DMS153 treated with DMSO at 0.1 percent for 48 hours (cell line): Measurements from ENCODE around the gene RAB10.
"Not testable (repeated sequence)": the region's sequence is repeated elsewhere in the genome, so short reads cannot be mapped to it uniquely, and the experiment has no call there.

Experiments
- DNase-seq: peaks from one replicate; lab custom pipeline; 2025; ENCODE audit not compliant: unreplicated experiment; lab: John Stamatoyannopoulos, UW

The RAB10 gene

GRCh38 chr2:26054598-26055348 lies 20.9 kb downstream of the RAB10 start:
- DNase-seq: no peak

- DNase-seq: no peak
These were observed 24.5 kb downstream of the RAB10 start for GRCh38 chr2:26058390-26058789.

- no peak for DNase-seq
These were observed 25.7 kb downstream of the RAB10 start for GRCh38 chr2:26059542-26059941.

- DNase-seq: no peak
These were observed 27.7 kb downstream of the RAB10 start for GRCh38 chr2:26061539-26061938.

GRCh38 chr2:26064846-26065245 lies 31.0 kb downstream of the RAB10 start:
- DNase-seq: no peak

- no peak for DNase-seq
These were observed 33.5 kb downstream of the RAB10 start for GRCh38 chr2:26067186-26067974.

- no peak for DNase-seq
These were observed 34.2 kb downstream of the RAB10 start for GRCh38 chr2:26067980-26068507.

- no peak for DNase-seq
These were observed 34.9 kb downstream of the RAB10 start for GRCh38 chr2:26068602-26069298.

- no peak for DNase-seq
These were observed 36.8 kb downstream of the RAB10 start for GRCh38 chr2:26070730-26071129.

GRCh38 chr2:26072925-26073768 lies 39.3 kb downstream of the RAB10 start:
- no peak for DNase-seq

- DNase-seq: no peak
These were observed 39.9 kb downstream of the RAB10 start for GRCh38 chr2:26073830-26074229.

GRCh38 chr2:26074676-26075075 lies 40.8 kb downstream of the RAB10 start:
- no peak for DNase-seq

- no peak for DNase-seq
These were observed 41.3 kb downstream of the RAB10 start for GRCh38 chr2:26075173-26075572.

GRCh38 chr2:26076001-26076587 lies 42.2 kb downstream of the RAB10 start:
- DNase-seq: no peak

- DNase-seq: no peak
These were observed 43.4 kb downstream of the RAB10 start for GRCh38 chr2:26077291-26077690.

- DNase-seq: no peak
These were observed 45.1 kb downstream of the RAB10 start for GRCh38 chr2:26078939-26079338.

- DNase-seq: no peak
These were observed 46.5 kb downstream of the RAB10 start for GRCh38 chr2:26080356-26080755.

GRCh38 chr2:26080925-26081324 lies 47.0 kb downstream of the RAB10 start:
- DNase-seq: not testable (repeated sequence)

GRCh38 chr2:26081556-26081955 lies 47.7 kb downstream of the RAB10 start:
- no peak for DNase-seq

GRCh38 chr2:26086155-26086637 lies 52.3 kb downstream of the RAB10 start:
- DNase-seq: no peak
